Ishikawa (cell line): ENCODE results near the gene OR7C2.

Source experiments
- CEBPB ChIP-seq: IDR thresholded peaks from 2 replicates; pipeline ENCODE4 v1.6.1; 2012
- CREB1 ChIP-seq: IDR thresholded peaks from 2 replicates; pipeline ENCODE4 v1.6.1; 2012; ENCODE audit warnings: low read depth
- EGR1 ChIP-seq: IDR thresholded peaks from 2 replicates; pipeline ENCODE4 v1.6.1; 2012
- EP300 ChIP-seq: IDR thresholded peaks from 2 replicates; pipeline ENCODE4 v1.6.1; 2012; ENCODE audit warnings: borderline replicate concordance
- FOXM1 ChIP-seq: IDR thresholded peaks from 2 replicates; pipeline ENCODE4 v1.6.1; 2012; ENCODE audit warnings: low read depth, borderline replicate concordance
- NFIC ChIP-seq: IDR thresholded peaks from 2 replicates; pipeline ENCODE4 v1.6.1; 2012
- RAD21 ChIP-seq: IDR thresholded peaks from 2 replicates; pipeline ENCODE4 v1.6.1; 2012; ENCODE audit warnings: low read depth
- TAF1 ChIP-seq: IDR thresholded peaks from 2 replicates; pipeline ENCODE4 v1.6.1; 2012; ENCODE audit warnings: low read depth, mild to moderate bottlenecking
- TCF12 ChIP-seq: IDR thresholded peaks from 2 replicates; pipeline ENCODE4 v1.6.1; 2012; ENCODE audit warnings: low read depth
- TEAD4 ChIP-seq: IDR thresholded peaks from 2 replicates; pipeline ENCODE4 v1.6.1; 2012
- YY1 ChIP-seq: IDR thresholded peaks from 2 replicates; pipeline ENCODE4 v1.6.1; 2012; ENCODE audit warnings: low read depth
- ZBTB7A ChIP-seq: IDR thresholded peaks from 2 replicates; pipeline ENCODE4 v1.6.1; 2012; ENCODE audit warnings: low read depth
- TF ChIP-seq, protein P1 (sequence below): IDR thresholded peaks from 2 replicates; pipeline ENCODE4 v1.6.1; 2012
- TF ChIP-seq, protein P2 (sequence below): IDR thresholded peaks from 2 replicates; pipeline ENCODE4 v1.6.1; 2012; ENCODE audit warnings: low read depth, mild to moderate bottlenecking
- TF ChIP-seq, protein P3 (sequence below): IDR thresholded peaks from 2 replicates; pipeline ENCODE4 v1.6.1; 2012

Gene OR7C2

DNA sequence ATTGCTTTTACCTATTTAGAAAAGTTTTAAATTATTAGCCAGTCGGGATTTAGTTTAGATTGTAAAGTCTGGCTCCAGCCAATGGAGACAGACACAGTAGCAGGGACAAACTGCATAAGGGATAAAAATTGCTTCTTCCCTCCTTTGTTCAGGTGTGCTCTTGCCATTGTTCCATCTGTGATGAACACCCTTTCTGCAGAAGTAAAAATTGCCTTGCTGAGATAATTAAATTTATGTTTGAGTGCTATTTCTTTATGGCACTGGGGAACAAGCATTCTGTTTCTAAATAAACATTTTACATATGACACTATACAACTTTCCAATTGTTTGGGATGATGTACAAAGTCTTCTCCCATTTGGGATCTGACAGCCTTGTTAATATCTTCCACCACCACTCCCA, 18.0 kb downstream of the OR7C2 start:
- TF ChIP-seq, protein P1, sequence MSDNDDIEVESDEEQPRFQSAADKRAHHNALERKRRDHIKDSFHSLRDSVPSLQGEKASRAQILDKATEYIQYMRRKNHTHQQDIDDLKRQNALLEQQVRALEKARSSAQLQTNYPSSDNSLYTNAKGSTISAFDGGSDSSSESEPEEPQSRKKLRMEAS = no peak
- no peak for TF ChIP-seq CREB1
- TF ChIP-seq, protein P2, sequence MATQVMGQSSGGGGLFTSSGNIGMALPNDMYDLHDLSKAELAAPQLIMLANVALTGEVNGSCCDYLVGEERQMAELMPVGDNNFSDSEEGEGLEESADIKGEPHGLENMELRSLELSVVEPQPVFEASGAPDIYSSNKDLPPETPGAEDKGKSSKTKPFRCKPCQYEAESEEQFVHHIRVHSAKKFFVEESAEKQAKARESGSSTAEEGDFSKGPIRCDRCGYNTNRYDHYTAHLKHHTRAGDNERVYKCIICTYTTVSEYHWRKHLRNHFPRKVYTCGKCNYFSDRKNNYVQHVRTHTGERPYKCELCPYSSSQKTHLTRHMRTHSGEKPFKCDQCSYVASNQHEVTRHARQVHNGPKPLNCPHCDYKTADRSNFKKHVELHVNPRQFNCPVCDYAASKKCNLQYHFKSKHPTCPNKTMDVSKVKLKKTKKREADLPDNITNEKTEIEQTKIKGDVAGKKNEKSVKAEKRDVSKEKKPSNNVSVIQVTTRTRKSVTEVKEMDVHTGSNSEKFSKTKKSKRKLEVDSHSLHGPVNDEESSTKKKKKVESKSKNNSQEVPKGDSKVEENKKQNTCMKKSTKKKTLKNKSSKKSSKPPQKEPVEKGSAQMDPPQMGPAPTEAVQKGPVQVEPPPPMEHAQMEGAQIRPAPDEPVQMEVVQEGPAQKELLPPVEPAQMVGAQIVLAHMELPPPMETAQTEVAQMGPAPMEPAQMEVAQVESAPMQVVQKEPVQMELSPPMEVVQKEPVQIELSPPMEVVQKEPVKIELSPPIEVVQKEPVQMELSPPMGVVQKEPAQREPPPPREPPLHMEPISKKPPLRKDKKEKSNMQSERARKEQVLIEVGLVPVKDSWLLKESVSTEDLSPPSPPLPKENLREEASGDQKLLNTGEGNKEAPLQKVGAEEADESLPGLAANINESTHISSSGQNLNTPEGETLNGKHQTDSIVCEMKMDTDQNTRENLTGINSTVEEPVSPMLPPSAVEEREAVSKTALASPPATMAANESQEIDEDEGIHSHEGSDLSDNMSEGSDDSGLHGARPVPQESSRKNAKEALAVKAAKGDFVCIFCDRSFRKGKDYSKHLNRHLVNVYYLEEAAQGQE = no peak

DNA sequence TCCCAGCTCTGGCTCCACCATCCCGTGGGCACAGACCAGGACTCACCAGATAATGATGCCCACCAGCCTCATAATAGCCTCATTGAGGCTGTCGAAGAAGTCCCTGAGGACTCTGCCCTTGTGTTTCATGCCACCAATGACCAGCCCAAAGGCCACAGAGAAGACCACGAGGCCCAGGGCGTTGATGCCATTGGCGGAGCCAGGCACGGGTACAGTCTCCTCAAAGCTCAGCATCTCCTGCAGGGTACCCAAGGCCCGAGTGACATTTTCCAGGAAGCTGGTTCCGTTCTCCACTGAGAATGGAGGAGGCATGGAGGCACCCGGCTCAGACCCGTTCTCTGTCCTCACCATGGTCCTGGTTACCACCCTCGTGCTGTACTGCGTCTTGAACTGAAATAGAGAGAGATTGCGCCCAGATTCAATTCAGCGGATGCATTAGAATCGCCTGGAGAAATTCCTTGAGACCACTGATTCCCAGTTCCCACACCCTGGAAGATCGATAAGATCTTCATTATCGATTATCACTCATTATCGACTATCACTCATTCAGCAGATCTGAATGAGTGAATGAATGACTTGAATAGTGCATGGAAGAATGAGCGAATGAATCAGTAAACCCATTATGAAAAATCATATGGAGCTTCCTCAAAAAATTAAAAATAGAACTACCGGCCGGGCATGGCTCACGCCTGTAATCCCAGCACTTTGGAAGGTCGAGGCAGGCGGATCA, 20.8 kb downstream of the OR7C2 start:
- TF ChIP-seq TAF1 (no peak), CEBPB (no peak), TEAD4 (no peak), TCF12 (no peak), YY1 (no peak), EP300 (no peak), NFIC (no peak), ZBTB7A (no peak), FOXM1 (no peak), RAD21 (no peak), EGR1 (no peak), CREB1 (no peak)
- TF ChIP-seq, protein P1 = no peak
- TF ChIP-seq, protein P2 = no peak
- TF ChIP-seq, protein P3, sequence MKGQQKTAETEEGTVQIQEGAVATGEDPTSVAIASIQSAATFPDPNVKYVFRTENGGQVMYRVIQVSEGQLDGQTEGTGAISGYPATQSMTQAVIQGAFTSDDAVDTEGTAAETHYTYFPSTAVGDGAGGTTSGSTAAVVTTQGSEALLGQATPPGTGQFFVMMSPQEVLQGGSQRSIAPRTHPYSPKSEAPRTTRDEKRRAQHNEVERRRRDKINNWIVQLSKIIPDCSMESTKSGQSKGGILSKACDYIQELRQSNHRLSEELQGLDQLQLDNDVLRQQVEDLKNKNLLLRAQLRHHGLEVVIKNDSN = no peak

DNA sequence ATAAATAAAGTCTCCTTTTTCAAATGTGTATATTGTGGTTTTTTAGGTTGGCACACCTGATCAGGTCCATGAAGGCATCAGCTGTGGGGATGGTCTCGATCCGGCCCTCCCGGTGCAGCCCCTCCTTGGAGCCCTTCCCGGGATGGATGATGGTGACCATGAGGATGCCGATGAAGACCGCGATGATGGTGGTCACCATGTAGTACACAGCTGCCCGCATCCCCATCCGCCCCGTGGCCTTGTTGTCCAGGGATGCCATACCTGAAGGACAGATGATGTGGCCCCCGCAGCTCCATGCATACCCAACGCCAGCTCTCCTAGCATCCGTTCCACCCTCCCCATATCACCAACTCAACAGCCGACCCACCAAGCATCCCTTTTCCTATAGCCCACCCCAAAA, 27.0 kb downstream of the OR7C2 start:
- TF ChIP-seq RAD21 (no peak), CREB1 (no peak), CEBPB (no peak), NFIC (no peak), TAF1 (no peak), EGR1 (no peak), YY1 (no peak), FOXM1 (no peak), TEAD4 (no peak), ZBTB7A (no peak), TCF12 (no peak), EP300 (no peak)
- TF ChIP-seq, protein P3 = no peak
- TF ChIP-seq, protein P1 = no peak
- TF ChIP-seq, protein P2 = no peak

DNA sequence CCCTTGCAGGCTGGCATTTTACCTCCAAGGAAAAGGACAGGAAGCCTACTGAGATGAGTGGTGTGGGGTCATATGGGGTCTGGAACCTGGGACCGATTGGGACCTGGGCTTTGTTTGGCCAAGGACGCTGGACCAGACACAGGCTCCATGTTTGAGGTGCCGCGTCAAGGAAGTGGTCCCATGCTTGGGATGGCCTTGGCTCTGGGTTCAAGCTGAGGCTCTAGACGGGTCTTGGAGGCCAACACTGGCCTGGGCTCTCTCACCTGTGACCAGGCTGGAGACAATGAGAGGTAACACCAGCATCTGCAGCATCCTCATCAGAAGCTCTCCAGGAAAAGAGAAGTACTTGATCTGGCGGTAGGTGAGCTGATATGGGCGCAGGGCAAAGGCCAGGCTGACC, 30.2 kb downstream of the OR7C2 start:
- TF ChIP-seq EGR1 (no peak), CREB1 (no peak)
- TF ChIP-seq, protein P2 = no peak
